ENCODE measurements around the gene FOXP1.

Gene FOXP1

DNA sequence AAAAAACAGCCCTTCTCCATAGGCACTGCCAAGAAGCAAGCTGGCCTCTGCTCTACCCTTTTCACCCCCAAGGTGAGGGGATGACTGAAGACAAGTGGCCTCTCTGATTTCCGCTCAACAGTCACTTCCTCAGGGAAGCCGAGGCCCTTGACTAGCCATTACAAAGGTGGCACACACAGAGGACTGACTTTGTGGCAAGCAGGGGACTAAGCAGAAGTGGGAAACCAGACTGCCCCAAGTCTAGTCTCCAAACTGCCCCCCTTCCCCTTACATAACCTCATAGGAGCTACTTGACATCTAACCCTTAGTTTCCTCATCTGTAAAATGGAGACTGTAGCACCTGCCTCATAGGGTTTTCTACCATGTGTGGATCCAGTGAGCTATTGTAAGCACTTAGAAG lies 118.9 kb downstream of the FOXP1 start:
- Histone ChIP-seq H3K36me3 (ENCODE audit: control insufficient read depth, insufficient read depth, low read length) (no peaks in the 10 kb centered on the region), H3K27me3 (replicated peaks; ENCODE audit: control insufficient read depth, insufficient read depth, low read length) (no peaks in the 10 kb centered on the region), H3K4me3 (replicated peaks; ENCODE audit: low read depth, low read length) (no peak overlapping the region)
- DNase-seq (ENCODE audit: extremely low read depth, insufficient read length), result no peak
- TF ChIP-seq, protein P1, sequence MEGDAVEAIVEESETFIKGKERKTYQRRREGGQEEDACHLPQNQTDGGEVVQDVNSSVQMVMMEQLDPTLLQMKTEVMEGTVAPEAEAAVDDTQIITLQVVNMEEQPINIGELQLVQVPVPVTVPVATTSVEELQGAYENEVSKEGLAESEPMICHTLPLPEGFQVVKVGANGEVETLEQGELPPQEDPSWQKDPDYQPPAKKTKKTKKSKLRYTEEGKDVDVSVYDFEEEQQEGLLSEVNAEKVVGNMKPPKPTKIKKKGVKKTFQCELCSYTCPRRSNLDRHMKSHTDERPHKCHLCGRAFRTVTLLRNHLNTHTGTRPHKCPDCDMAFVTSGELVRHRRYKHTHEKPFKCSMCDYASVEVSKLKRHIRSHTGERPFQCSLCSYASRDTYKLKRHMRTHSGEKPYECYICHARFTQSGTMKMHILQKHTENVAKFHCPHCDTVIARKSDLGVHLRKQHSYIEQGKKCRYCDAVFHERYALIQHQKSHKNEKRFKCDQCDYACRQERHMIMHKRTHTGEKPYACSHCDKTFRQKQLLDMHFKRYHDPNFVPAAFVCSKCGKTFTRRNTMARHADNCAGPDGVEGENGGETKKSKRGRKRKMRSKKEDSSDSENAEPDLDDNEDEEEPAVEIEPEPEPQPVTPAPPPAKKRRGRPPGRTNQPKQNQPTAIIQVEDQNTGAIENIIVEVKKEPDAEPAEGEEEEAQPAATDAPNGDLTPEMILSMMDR (IDR thresholded peaks at IDR 0.05; ENCODE audit: insufficient read depth, low read length, poor library complexity, severe bottlenecking), result no peak

DNA sequence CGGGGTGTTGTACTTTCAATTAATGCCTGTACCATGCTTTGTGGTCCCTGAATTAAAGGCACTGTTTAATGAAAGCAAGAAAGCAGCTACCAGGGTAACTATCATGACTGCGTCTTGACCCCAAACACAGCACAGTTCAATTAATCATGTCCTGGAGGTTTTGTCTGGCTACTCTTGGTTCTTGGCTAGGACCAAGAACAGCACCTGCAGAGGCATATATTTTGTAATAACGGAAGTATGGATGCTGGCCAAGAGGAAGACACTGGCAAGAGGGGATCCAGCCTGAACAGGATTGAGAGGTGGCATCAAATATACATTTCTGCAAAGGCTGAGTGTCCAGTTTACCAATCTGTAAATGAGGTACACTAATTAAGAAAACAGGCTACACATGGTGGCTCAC lies 119.9 kb downstream of the FOXP1 start:
- no peak for DNase-seq (ENCODE audit: extremely low read depth, insufficient read length)
- H3K27me3 ChIP-seq (replicated peaks; ENCODE audit: control insufficient read depth, insufficient read depth, low read length), result no peaks in the 10 kb centered on the region

DNA sequence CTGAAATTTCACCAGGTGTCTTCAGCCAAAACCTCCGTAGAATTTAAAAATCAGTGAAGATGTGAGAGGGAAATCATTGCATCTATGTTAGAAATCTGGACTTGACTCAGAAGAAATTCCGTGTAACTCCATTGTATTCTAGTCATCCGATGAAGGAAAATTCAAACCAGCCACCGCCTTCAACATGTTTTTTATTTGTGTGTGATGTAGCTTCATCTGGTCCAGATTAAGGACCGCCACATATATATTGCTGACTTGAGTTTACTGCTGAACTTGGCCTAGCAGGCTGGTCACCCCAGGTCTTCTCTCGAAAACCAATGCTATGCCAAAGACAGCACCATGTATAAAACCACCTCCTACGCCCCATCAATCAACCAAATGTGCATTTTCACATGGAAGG lies 120.9 kb downstream of the FOXP1 start:
- no peak for DNase-seq (ENCODE audit: extremely low read depth, insufficient read length)
- Histone ChIP-seq H3K4me3 (replicated peaks; ENCODE audit: low read depth, low read length) (no peak overlapping the region), H3K36me3 (ENCODE audit: control insufficient read depth, insufficient read depth, low read length) (no peaks in the 10 kb centered on the region), H3K27me3 (replicated peaks; ENCODE audit: control insufficient read depth, insufficient read depth, low read length) (no peaks in the 10 kb centered on the region; the same call in 1 of the 2 replicates)
- TF ChIP-seq, protein P1 (IDR thresholded peaks at IDR 0.05; ENCODE audit: insufficient read depth, low read length, poor library complexity, severe bottlenecking), result no peak

More for the DNA sequence above, 119.9 kb downstream of the FOXP1 start:
- Histone ChIP-seq H3K36me3 (ENCODE audit: control insufficient read depth, insufficient read depth, low read length) (no peaks in the 10 kb centered on the region), H3K4me3 (replicated peaks; ENCODE audit: low read depth, low read length) (no peak overlapping the region)
- TF ChIP-seq, protein P1 (IDR thresholded peaks at IDR 0.05; ENCODE audit: insufficient read depth, low read length, poor library complexity, severe bottlenecking), result no peak

DNA sequence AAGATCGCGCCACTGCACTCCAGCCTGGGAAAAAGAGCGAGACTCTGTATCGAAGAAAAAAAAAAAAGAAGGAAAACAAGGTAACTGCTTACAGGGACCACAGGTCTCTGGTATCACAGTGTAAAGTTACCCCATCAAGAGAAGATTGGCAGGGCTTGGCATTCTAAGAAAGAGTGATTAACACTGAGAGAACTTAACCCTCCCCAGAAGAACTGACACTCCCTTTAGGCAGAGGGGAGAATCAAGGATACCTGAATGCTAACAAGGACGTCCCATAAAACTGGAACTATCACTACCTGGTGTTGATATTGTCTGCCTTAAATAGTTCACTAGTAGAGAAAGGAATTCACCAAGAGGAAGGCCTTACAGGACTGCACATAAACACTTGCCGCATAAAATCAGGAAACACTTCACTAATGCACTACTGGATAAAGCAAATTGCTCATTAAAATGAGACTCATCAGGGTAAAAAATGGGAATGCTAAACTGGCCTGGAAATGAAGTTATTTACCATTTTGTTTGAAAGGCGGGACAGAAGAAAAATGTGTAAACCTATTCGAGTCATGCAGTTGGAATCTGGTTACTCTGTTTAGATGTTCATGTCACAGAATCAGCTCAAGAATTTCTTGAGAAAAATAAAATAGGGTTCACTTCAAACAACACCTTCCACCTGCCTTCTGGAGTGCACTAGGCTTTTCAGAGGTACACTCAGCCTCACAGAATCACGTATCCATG lies 121.6 kb downstream of the FOXP1 start:
- DNase-seq (ENCODE audit: extremely low read depth, insufficient read length), result no peak
- Histone ChIP-seq H3K4me3 (replicated peaks; ENCODE audit: low read depth, low read length) (no peak overlapping the region), H3K27me3 (replicated peaks; ENCODE audit: control insufficient read depth, insufficient read depth, low read length) (no peaks in the 10 kb centered on the region; the same call in 1 of the 2 replicates), H3K36me3 (ENCODE audit: control insufficient read depth, insufficient read depth, low read length) (no peaks in the 10 kb centered on the region)
- TF ChIP-seq, protein P1 (IDR thresholded peaks at IDR 0.05; ENCODE audit: insufficient read depth, low read length, poor library complexity, severe bottlenecking), result no peak

DNA sequence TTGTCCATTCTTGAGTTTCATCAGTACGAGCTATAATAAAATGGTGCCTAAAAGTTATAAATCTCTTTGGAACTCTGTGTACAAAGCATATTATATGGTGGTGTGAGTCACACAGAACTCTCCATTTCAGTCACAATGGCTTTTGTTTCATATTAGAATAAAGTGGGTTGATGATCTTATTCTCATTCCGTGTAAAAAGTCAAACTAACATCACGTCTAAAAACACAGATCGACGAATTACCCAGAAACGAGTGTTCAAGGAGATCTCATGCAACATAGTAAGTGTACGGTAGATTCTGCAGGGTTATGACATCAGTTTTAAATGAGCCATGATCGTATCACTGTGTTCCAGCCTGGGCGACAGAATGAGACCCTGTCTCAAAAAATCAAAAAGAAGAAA lies 122.4 kb downstream of the FOXP1 start:
- Histone ChIP-seq H3K36me3 (ENCODE audit: control insufficient read depth, insufficient read depth, low read length) (no peaks in the 10 kb centered on the region), H3K4me3 (replicated peaks; ENCODE audit: low read depth, low read length) (no peak overlapping the region), H3K27me3 (replicated peaks; ENCODE audit: control insufficient read depth, insufficient read depth, low read length) (no peaks in the 10 kb centered on the region; the same call in 1 of the 2 replicates)
- no peak for DNase-seq (ENCODE audit: extremely low read depth, insufficient read length)
- TF ChIP-seq, protein P1 (IDR thresholded peaks at IDR 0.05; ENCODE audit: insufficient read depth, low read length, poor library complexity, severe bottlenecking), result no peak
